NCI-H128 (cell line): ENCODE results near the gene UBE2O.
A peak's percentile ranks its signal among the peaks of the same experiment; 100 is the strongest.

Experiments used
- DNase-seq: peaks from one replicate; lab custom pipeline; 2025; ENCODE audit not compliant: unreplicated experiment; lab: John Stamatoyannopoulos, UW

Gene UBE2O

GRCh38 chr17:76417499-76418143 is 35.3 kb downstream of the UBE2O start:
- no peak for DNase-seq

GRCh38 chr17:76416899-76417298 is 36.1 kb downstream of the UBE2O start:
- DNase-seq, result no peak

- no peak for DNase-seq
Observed at GRCh38 chr17:76416457-76416856, 36.5 kb downstream of the UBE2O start.

GRCh38 chr17:76415786-76416185 is 37.2 kb downstream of the UBE2O start:
- DNase-seq, result no peak

- DNase-seq, result no peak
Observed at GRCh38 chr17:76414334-76415295, 38.3 kb downstream of the UBE2O start.

- no peak for DNase-seq
Observed at GRCh38 chr17:76411247-76411646, 41.7 kb downstream of the UBE2O start.

- no peak for DNase-seq
Observed at GRCh38 chr17:76410328-76410965, 42.5 kb downstream of the UBE2O start.

GRCh38 chr17:76408037-76408849 is 44.7 kb downstream of the UBE2O start:
- DNase-seq, result peak; percentile 14

GRCh38 chr17:76407509-76407908 is 45.4 kb downstream of the UBE2O start:
- no peak for DNase-seq

DNA sequence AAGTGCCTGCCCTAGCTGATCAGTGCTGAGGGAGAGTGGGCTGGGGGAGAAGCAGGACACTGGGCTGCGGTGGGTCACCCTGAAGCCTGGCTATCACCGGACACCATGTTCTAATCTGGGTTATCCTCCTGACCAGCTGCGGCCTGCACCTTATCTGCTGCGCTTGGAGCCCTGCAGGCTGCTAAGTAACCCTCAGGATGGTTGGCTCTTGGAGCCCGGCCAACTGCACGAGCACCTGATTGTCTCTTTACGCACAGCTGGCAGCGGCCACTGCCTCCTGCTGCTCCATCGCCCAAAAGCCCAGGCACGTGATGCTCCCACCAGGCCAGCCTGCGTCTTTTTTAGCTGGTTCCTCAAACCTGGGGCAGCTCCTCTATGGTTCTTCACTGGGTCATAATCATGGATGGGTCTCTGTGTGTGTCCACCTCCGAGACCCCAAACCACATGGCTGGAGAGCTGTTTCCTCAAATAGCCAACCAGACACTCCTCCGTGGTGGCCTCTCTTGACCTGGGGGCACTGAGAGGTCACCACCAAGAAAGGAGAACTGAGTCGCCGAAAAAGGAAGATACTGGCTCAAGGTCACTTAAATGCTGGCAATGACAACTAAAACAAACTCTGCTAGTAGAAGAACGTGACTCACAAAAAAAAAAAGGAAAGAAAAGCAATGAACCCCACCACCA is 46.8 kb downstream of the UBE2O start:
- peak; percentile 52 for DNase-seq

DNA sequence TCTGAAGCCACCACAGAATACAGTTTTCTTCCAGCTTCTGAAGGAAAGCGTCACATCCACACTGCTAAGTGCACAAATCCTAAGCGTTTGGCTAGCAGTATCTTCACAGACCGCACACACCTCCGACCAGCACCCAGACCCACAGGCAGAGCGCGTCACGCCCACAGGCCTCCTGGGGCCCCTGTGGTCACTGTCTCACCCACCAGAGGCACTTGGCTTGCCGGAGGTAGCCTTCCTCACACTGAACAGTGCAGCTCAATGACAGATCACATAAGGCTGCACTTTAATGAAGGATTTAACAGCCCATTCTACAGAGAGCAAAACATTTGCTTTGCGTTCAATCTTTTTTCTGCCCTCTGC is 47.4 kb downstream of the UBE2O start:
- no peak for DNase-seq

DNA sequence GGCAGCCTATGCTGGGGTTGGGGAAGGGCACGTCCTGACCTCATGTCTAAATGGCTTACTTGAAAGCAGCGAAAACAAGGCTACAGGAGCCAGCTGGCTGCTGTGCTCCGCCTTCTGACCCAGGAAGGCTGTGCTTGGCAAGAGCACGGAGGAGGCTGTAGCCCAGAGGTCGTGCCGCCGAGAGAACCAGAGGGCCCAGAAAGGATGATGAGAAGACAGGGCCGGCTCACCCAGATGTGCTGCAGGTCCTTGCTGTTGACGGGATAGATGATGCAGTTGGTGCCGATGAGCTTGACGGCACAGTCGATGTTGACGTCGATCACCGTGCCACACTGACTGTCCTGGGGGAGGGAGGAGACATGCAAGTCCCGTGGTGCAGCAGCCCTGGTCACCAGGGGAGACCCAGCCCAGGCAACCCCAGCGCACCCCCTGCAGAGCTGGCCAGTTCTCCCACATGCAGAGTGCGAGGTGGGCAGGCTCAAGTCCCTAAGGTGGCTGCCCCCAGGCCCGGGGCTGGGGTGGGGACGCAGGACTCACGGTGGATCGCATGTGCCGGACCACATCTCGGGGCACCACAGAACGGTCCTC is 47.9 kb downstream of the UBE2O start:
- no peak for DNase-seq

DNA sequence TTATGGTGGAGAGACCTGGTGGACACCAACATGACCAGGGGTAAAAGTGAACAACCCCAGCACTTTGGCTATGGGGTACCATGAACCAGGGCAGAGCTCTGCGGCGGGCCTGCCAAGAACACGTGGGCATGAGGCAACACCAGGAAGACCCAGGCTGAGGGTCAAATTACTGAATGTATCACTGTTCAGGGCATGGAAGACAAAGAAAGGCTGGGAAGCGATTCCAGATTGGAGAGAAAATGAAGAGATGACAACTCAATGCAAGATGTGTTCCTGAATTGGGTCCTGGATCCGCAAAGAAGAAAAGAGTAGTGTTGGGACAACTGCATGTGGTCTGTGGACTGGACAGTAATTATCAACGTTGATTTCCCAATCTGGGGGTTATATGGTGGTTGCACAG is 48.7 kb downstream of the UBE2O start:
- no peak for DNase-seq

DNA sequence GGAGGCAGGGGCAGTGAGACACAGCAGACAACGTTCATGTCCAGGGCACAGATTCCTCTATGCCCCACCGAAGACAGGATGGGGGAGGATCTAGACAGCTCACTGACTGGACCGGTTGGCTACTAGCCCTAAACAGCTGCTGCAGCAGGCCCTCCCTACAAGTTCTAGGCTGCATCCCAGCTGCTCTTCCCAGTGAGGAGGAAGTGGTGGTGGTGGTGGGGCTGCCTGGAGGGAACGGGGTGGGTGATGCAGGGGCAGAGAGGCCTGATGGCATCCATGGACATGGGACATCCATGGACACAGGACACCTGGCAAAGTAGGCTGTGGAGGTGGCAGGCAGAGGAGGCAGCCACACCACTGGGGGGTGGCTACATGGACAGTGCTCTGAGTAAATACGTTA is 50.2 kb downstream of the UBE2O start:
- DNase-seq, result no peak

DNA sequence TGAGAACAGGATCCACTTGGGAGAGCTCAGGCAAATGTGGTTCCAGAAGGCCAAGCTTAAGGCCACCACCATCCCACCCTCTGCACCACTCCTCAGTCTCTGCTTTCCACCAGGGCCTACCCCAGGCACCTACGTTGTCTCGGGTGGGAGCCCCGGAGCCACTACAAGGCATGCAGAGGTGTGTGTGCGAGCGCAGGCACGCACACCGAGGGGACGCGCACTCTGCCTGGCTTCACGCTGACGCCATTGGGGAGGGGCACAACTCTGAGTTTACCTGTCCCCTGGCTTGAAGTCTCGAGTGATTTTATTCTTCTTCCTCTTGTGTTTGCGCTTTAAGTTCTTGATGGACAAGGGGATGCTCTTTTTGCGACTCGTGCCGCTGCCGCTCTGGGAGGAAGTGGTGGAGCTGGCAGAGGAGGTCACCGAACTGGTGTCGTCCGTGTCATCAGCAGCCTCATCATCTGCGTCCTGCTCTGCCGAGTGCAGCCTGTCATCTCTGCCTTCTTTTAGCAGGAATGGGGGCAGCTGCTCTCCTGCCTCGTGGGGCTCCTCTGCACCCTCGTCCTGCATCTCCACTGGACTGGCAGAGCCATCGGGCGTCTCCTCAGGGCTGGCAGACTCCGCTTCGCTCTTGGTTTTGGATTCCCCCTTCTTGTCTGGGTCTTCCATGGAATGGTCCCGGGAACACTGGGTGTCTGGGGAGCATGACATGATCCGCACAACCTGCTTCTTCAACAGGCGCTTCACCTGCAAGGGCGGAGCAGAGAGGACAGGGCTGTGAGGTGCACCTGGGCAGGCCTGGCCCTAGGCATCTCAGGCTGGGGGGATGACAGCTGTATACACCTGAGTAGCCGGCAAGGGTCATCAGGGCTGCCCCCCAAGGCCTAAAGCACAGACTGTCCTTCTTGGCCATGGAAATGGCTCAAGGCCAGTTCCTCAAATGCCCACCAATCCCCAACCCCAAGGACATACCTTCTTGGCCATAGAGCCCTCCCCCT is 53.5 kb downstream of the UBE2O start:
- no peak for DNase-seq

- no peak for DNase-seq
Observed at GRCh38 chr17:76398523-76399174, 54.3 kb downstream of the UBE2O start.

DNA sequence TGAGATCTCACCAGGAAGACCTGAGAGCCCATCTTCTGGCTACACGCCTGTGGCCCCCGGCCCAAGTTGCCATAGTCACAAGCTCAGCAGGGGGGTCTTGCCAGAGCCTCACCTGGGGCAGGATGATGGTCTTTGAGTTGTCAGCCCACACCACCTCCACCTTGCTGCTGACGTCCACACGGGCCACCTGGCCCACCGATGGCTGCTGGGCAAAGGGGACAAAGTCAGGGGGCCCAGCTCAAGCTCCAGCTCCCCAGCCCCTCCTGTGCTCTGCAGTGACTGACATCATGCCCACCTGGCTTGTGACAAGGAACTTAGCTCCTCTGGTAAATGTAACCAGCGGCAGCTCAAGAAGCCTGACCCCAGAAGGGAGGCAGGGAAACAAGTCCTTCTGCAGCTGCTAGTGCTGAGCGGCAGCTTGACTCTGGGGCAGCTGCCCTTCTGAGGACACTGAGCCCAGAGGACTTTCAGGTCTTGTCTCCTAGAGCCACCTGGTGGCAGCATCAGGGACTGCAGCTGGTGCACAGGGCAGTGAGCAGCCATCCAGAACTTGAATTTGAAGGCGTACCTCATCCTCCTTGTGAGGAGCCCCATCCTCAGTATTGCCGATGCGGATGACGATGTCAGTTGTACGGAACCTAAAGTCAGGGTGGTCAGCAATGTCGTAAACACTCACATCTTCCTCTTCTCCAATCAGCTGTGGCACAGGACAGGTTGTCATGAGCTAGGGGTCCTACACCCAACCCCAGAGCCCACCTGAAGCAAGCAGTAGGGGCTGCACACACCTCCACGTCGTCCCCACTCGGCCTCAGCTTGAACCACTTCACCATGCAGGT is 55.0 kb downstream of the UBE2O start:
- DNase-seq, result peak; percentile 48

- no peak for DNase-seq
Observed at GRCh38 chr17:76397184-76397583, 55.8 kb downstream of the UBE2O start.
